Stomach (tissue), 9 donors: ENCODE data around the gene PLEKHG3. TPM values are rescaled to one million over a fixed set of nuclear protein-coding genes. Genes with fewer than 3 reads are reported as not detected.
"Not testable (repeated sequence)": the region's sequence is repeated elsewhere in the genome, so short reads cannot be mapped to it uniquely, and the experiment has no call there.

Experiments
- DNase-seq, 2 donors: peaks; one replicate each; pipeline versions ENCODE4 v3.0.0 to v3.0.0-alpha.2; 2013 to 2019
- H3K27ac ChIP-seq, 5 donors: fragments of 200-600 bp in 4 of 5; sonication (generic) in 4 of 5; one replicate each; pipeline ENCODE4 v1.5.1; 2013 to 2019; ENCODE audit warnings: mild to moderate bottlenecking in 1 of 5, moderate library complexity in 1 of 5
- H3K27me3 ChIP-seq, 3 donors: fragments of 200-600 bp; sonication (generic); one replicate each; pipeline ENCODE4 v1.5.1; 2017 to 2019; ENCODE audit warnings: mixed run types in 1 of 3
- H3K36me3 ChIP-seq, 4 donors: fragments of 200-600 bp; sonication (generic); 1 replicate in 3 of 4; 2 replicates in 1 of 4; pipeline ENCODE4 v1.5.1; 2016 to 2019
- H3K4me1 ChIP-seq, 4 donors: fragments of 200-600 bp; sonication (generic); one replicate each; pipeline ENCODE4 v1.5.1; 2016 to 2019
- H3K4me3 ChIP-seq, 4 donors: fragments of 200-600 bp; sonication (generic) in 3 of 4; one replicate each; pipeline ENCODE4 v1.5.1; 2016 to 2019; ENCODE audit warnings: mild to moderate bottlenecking in 1 of 4
- H3K9me3 ChIP-seq, 4 donors: fragments of 200-600 bp; sonication (generic); one replicate each; pipeline ENCODE4 v1.5.1; 2016 to 2019
- CTCF ChIP-seq, 7 experiments: fragments of 450-650 bp in 4 of 7; fragments of 200-600 bp in 3 of 7; sonication (generic) in 3 of 7; IDR thresholded peaks; one replicate each; pipeline ENCODE4 v1.5.1; 2016 to 2019; ENCODE audit warnings: antibody characterized with exemption in 7 of 7, control low read depth in 2 of 7, mild to moderate bottlenecking in 1 of 7
- EP300 ChIP-seq: sonication (generic); formaldehyde crosslinking; IDR thresholded peaks from one replicate; pipeline ENCODE4 v1.6.1; 2017; ENCODE audit warnings: antibody characterized with exemption
- POLR2A ChIP-seq, 4 donors: fragments of 450-650 bp; IDR thresholded peaks; one replicate each; pipeline ENCODE4 v1.6.1; 2016; ENCODE audit warnings: antibody characterized with exemption in 4 of 4, control low read depth in 2 of 4, mild to moderate bottlenecking in 1 of 4, moderate library complexity in 1 of 4
- POLR2AphosphoS5 ChIP-seq, 3 donors: sonication (generic); formaldehyde crosslinking; IDR thresholded peaks; one replicate each; pipeline ENCODE4 v1.6.1; 2016; ENCODE audit warnings: antibody characterized with exemption in 3 of 3
- WGBS, 5 donors: extraction: QIAGEN DNeasy Blood & Tissue Kit in 3 of 5; methylation state at CpG; one replicate each; pipeline versions ENCODE4 v1.1.5 to v1.1.7; 2013 to 2018; 5-methylcytosine and 5-hydroxymethylcytosine counted together
- intact Hi-C: fragments of 100-400 bp; cut with DNase I; formaldehyde crosslinking; loops from one replicate; pipeline ENCODE4 v1.15.1; 2023; ENCODE audit warnings: low total_unique reads
- polyA plus RNA-seq, 3 donors: library from polyadenylated mRNA; stranded (reverse); fragments of 200-250 nt; gene quantifications; one replicate each; pipeline ENCODE4 v1.2.3, GENCODE V29; 2013
- total RNA-seq, 5 donors: library from RNA; depleted of rRNA; stranded (reverse); fragments of >200 nt; gene quantifications; one replicate each; pipeline versions ENCODE4 v1.1.0 to v1.2.3, GENCODE V29; 2014 to 2016
- donor health status: healthy with polysubstance abuse.
- donor health status: Bipolar disorder and iron deficiency.
- donor health status: healthy.

PLEKHG3 gene
- total and polyA plus RNA-seq, 8 donors: 7.3 to 292 (median 25.6) TPM

GRCh38 chr14:64688031-64688430 is 16.2 kb upstream of the PLEKHG3 start:
- intact Hi-C loops: no loop called here
- H3K27ac ChIP-seq: no peak overlapping the region
- no peaks in the 10 kb centered on the region for H3K9me3 ChIP-seq
- H3K4me3 ChIP-seq: no peak overlapping the region
- DNase-seq: no peak
- TF ChIP-seq EP300: no peak
- no peak for TF ChIP-seq CTCF (IDR thresholded peaks at IDR 0.05)
- no peak for TF ChIP-seq POLR2A (IDR thresholded peaks at IDR 0.05)
- TF ChIP-seq POLR2AphosphoS5 (IDR thresholded peaks at IDR 0.05): no peak
- WGBS, 5 donors: 71 to 89% (median 78%) methylated on average over 2 of the region's 2 CpGs
- H3K36me3 ChIP-seq: no peaks in the 10 kb centered on the region
- no peaks in the 10 kb centered on the region for H3K27me3 ChIP-seq
- H3K4me1 ChIP-seq: peaks cover 4 to 33% (median 7%) of the 10 kb centered on the region in 4 donors

GRCh38 chr14:64688811-64689281 is 15.4 kb upstream of the PLEKHG3 start:
- no peak overlapping the region for H3K27ac ChIP-seq
- no peak overlapping the region for H3K4me3 ChIP-seq
- H3K9me3 ChIP-seq: no peaks in the 10 kb centered on the region
- TF ChIP-seq POLR2AphosphoS5 (IDR thresholded peaks at IDR 0.05): no peak
- no peak for TF ChIP-seq EP300
- TF ChIP-seq CTCF (IDR thresholded peaks at IDR 0.05): no peak
- H3K36me3 ChIP-seq: no peaks in the 10 kb centered on the region
- H3K4me1 ChIP-seq: peaks cover 3 to 31% (median 5%) of the 10 kb centered on the region in 4 donors
- WGBS, 5 donors: 28 to 56% (median 42%) methylated on average over 6 to 7 of the region's 7 CpGs
- H3K27me3 ChIP-seq: no peaks in the 10 kb centered on the region
- intact Hi-C loops: no loop called here
- no peak for DNase-seq

GRCh38 chr14:64689289-64689688 is 14.9 kb upstream of the PLEKHG3 start:
- Histone ChIP-seq H3K27ac (no peak overlapping the region), H3K4me3 (no peak overlapping the region), H3K4me1 (peaks cover 4 to 27% (median 7%) of the 10 kb centered on the region in 4 donors), H3K27me3 (no peaks in the 10 kb centered on the region), H3K9me3 (no peaks in the 10 kb centered on the region), H3K36me3 (no peaks in the 10 kb centered on the region)
- DNase-seq: no peak
- TF ChIP-seq POLR2A (IDR thresholded peaks at IDR 0.05) (no peak), POLR2AphosphoS5 (IDR thresholded peaks at IDR 0.05) (no peak), CTCF (IDR thresholded peaks at IDR 0.05) (no peak), EP300 (no peak)
- 20 to 64% (median 41%) methylated on average over 3 of the region's 3 CpGs for WGBS, 5 donors
- intact Hi-C loops: no loop called here

GRCh38 chr14:64690607-64691006 is 13.6 kb upstream of the PLEKHG3 start:
- H3K36me3 ChIP-seq, intact Hi-C loops, H3K27me3 ChIP-seq, H3K4me3 ChIP-seq, H3K27ac ChIP-seq, H3K9me3 ChIP-seq: not testable (repeated sequence)
- DNase-seq: peak in 1 of 2 donors; percentile 9
- H3K4me1 ChIP-seq: peaks cover 4 to 25% (median 7%) of the 10 kb centered on the region in 4 donors
- WGBS, 5 donors: 84 to 95% (median 92%) methylated on average over 6 of the region's 6 CpGs

GRCh38 chr14:64691376-64691775 is 12.8 kb upstream of the PLEKHG3 start:
- Histone ChIP-seq H3K27ac (no peak overlapping the region), H3K36me3 (no peaks in the 10 kb centered on the region), H3K4me3 (no peak overlapping the region), H3K4me1 (peaks cover 4 to 31% (median 10%) of the 10 kb centered on the region in 4 donors), H3K27me3 (no peaks in the 10 kb centered on the region), H3K9me3 (no peaks in the 10 kb centered on the region)
- WGBS, 5 donors: 73 to 88% (median 82%) methylated on average over 2 of the region's 2 CpGs
- intact Hi-C loops: no loop called here
- TF ChIP-seq EP300 (no peak), POLR2A (IDR thresholded peaks at IDR 0.05) (no peak), CTCF (IDR thresholded peaks at IDR 0.05) (no peak), POLR2AphosphoS5 (IDR thresholded peaks at IDR 0.05) (no peak)
- no peak for DNase-seq
